SU-DHL-6 (cell line): ENCODE measurements around the gene PID1.

Source experiments
- H2AFZ ChIP-seq: fragments of 200-600 bp; sonication (generic); 2 replicates; pipeline ENCODE4 v1.6.1; 2014; ENCODE audit warnings: low read depth, mild to moderate bottlenecking, moderate library complexity, mixed read lengths, antibody characterized with exemption, low read length; ENCODE audit not compliant: severe bottlenecking
- H3F3A ChIP-seq: fragments of 200-600 bp; shearing (Covaris generic); 2 replicates; pipeline ENCODE4 v1.6.0; 2016; ENCODE audit warnings: antibody characterized with exemption, mild to moderate bottlenecking; ENCODE audit not compliant: insufficient read depth
- H3K27ac ChIP-seq: fragments of 200-600 bp; sonication (generic); 2 replicates; pipeline ENCODE4 v1.5.1; 2016; ENCODE audit warnings: low read depth, mild to moderate bottlenecking, low read length, moderate library complexity, mixed read lengths
- H3K27me3 ChIP-seq: fragments of 200-600 bp; sonication (generic), shearing (Covaris generic); 2 replicates; pipeline ENCODE4 v1.6.0; 2014; ENCODE audit warnings: mild to moderate bottlenecking, low read length
- H3K36me3 ChIP-seq: fragments of 200-600 bp; sonication (generic); 2 replicates; pipeline ENCODE4 v1.6.1; 2014; ENCODE audit warnings: mild to moderate bottlenecking, low read length, mixed read lengths
- H3K4me2 ChIP-seq: fragments of 300-600, 200-600 bp; shearing (Covaris generic), sonication (generic); 2 replicates; pipeline ENCODE4 v1.6.0; 2014; ENCODE audit warnings: low read length, low read depth, mild to moderate bottlenecking; ENCODE audit not compliant: poor library complexity, severe bottlenecking
- H3K4me3 ChIP-seq: fragments of 200-600 bp; sonication (generic); 2 replicates; pipeline ENCODE4 v1.5.1; 2014; ENCODE audit warnings: antibody characterized with exemption, low read length, mild to moderate bottlenecking, mixed read lengths; ENCODE audit not compliant: insufficient read depth, poor library complexity, severe bottlenecking
- H3K79me2 ChIP-seq: fragments of 200-600 bp; sonication (generic); 2 replicates; pipeline ENCODE4 v1.6.1; 2014; ENCODE audit warnings: mild to moderate bottlenecking, low read length, moderate library complexity; ENCODE audit not compliant: insufficient read depth
- H3K9ac ChIP-seq: fragments of 200-600 bp; sonication (generic); 2 replicates; pipeline ENCODE4 v1.7.0; 2014; ENCODE audit warnings: mild to moderate bottlenecking, low read length
- H3K9me2 ChIP-seq: fragments of 200-600 bp; sonication (generic); replicated peaks from 2 replicates; pipeline ENCODE4 v1.6.1; 2014; ENCODE audit warnings: low read length; ENCODE audit not compliant: insufficient read depth
- H3K9me3 ChIP-seq: fragments of 200-600 bp; sonication (generic); 2 replicates; pipeline ENCODE4 v1.6.1; 2014; ENCODE audit warnings: low read length, mixed read lengths; ENCODE audit not compliant: insufficient read depth
- H4K20me1 ChIP-seq: fragments of 200-600 bp; sonication (generic); 2 replicates; pipeline ENCODE4 v1.6.1; 2014; ENCODE audit warnings: low read depth, mild to moderate bottlenecking, antibody characterized with exemption, low read length, moderate library complexity, mixed read lengths
- CTCF ChIP-seq: fragments of 200-600 bp; sonication (generic); IDR thresholded peaks from one replicate; pipeline ENCODE4 v1.5.1; 2017; ENCODE audit warnings: antibody characterized with exemption, mild to moderate bottlenecking, low read length, moderate library complexity; ENCODE audit not compliant: insufficient read depth, poor library complexity, severe bottlenecking
- EZH2phosphoT487 ChIP-seq: fragments of 200-600 bp; sonication (generic), shearing (Covaris generic); conservative IDR thresholded peaks from 2 replicates; pipeline ENCODE4 v1.6.1; 2018; ENCODE audit warnings: mild to moderate bottlenecking, antibody characterized with exemption, low read length, moderate library complexity, mixed read lengths

The PID1 gene

DNA sequence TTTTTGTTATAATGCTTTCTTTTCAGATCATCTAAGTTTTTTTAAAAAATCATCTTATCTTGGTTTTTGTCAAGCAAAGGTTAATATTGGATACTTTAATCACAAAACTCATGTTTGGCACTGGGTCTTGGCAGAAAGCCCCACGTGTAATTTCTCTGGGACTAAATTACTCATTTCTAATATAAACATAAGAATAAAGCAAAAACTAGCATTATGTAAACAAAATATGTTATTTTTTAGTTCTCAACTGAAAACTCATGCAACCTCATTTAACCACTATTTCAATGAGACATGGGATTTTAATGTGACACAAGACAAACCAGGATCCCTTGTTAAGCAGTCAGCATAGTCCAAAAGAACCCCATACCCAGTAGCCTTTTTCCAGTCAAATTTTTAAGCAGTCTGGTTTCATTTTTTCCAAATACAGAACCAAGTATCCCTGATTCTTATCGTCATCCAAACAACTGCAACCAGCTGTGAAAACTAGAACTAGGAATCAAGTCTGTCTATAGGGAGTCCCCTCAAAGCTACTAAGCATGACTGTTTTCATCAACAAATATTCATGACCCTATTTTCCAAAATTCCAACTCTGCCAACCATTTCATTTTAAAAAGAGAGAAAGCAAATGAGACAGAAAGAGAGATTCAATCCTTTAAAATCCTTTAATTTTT lies 27.1 kb downstream of the PID1 start:
- no peak overlapping the region for H3K4me3 ChIP-seq
- H4K20me1 ChIP-seq = no peaks in the 10 kb centered on the region
- H3K27me3 ChIP-seq = no peaks in the 10 kb centered on the region
- no peaks in the 10 kb centered on the region for H3K9me3 ChIP-seq
- H3K27ac ChIP-seq = no peak overlapping the region
- no peaks in the 10 kb centered on the region for H3K79me2 ChIP-seq
- no peaks in the 10 kb centered on the region for H3K36me3 ChIP-seq
- no peak for TF ChIP-seq CTCF
- no peak for TF ChIP-seq EZH2phosphoT487
- H2AFZ ChIP-seq = no peak overlapping the region
- H3K4me2 ChIP-seq = no peak overlapping the region
- H3K9me2 ChIP-seq = no peaks in the 10 kb centered on the region; the same call in 1 of the 2 replicates
- H3F3A ChIP-seq = no peaks in the 10 kb centered on the region
- H3K9ac ChIP-seq = no peak overlapping the region

DNA sequence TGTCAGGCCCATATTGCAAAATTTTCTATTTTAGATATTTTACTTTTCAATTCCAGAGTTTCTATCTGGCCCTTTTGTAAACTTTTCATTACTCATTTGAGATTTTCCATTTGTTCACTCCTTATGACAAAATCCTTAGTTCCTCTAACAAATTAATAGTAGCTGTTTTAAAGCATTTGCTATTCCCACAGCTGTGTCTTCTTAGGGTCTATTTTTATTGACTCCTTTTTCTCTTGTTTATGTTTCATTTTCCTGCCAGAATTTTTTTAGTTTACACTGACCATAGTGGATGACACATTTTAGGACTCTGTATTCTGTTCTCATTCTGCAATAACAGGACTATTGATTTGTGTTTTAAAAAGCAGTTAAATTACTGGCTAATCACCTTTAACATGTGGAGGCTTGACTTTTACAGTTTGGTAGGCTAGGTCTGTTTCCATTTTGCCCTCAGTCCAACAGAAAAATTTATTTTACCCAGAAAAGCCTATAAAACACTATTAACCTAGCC lies 30.0 kb downstream of the PID1 start:
- Histone ChIP-seq H3K36me3 (no peaks in the 10 kb centered on the region), H3K79me2 (no peaks in the 10 kb centered on the region), H3K4me3 (no peak overlapping the region), H3K27ac (no peak overlapping the region), H2AFZ (no peak overlapping the region), H3K4me2 (no peak overlapping the region), H3K9me3 (no peaks in the 10 kb centered on the region), H3K9ac (no peak overlapping the region), H3K27me3 (no peaks in the 10 kb centered on the region), H3F3A (no peaks in the 10 kb centered on the region), H3K9me2 (no peaks in the 10 kb centered on the region; the same call in 1 of the 2 replicates), H4K20me1 (no peaks in the 10 kb centered on the region)
- no peak for TF ChIP-seq CTCF
- TF ChIP-seq EZH2phosphoT487 = no peak

DNA sequence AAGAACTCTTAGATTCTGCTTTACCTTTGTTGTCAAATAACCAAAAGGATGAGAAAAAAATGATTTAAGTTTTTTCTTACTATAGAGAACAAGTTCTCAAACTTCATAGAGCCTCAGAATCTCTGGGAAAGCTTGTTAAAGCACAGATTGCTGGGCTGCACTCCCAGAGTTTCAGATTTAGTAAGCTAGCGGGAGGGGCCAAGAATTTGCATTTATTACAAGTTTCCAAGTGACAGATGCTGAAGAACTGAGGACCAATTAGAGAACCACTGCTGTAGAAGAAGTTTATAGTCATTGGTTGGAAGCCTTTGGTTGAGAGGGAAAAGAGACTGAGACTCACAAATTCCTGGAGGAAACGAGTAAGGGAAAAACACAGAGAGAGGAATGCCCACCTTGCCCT lies 32.1 kb downstream of the PID1 start:
- no peaks in the 10 kb centered on the region for H3F3A ChIP-seq
- H3K27ac ChIP-seq = no peak overlapping the region
- no peak overlapping the region for H3K9ac ChIP-seq
- no peaks in the 10 kb centered on the region for H3K9me3 ChIP-seq
- no peak overlapping the region for H2AFZ ChIP-seq
- H3K4me2 ChIP-seq = no peak overlapping the region
- H3K4me3 ChIP-seq = no peak overlapping the region
- H3K27me3 ChIP-seq = no peaks in the 10 kb centered on the region
- no peaks in the 10 kb centered on the region for H3K79me2 ChIP-seq
- no peaks in the 10 kb centered on the region for H3K9me2 ChIP-seq
- no peaks in the 10 kb centered on the region for H4K20me1 ChIP-seq
- H3K36me3 ChIP-seq = no peaks in the 10 kb centered on the region
- TF ChIP-seq EZH2phosphoT487 = no peak
- no peak for TF ChIP-seq CTCF
